ENCODE measurements around the gene SF3B4. TPM values are rescaled to one million over a fixed set of nuclear protein-coding genes. Genes with fewer than 3 reads are reported as not detected.
"Not testable (repeated sequence)": the region's sequence is repeated elsewhere in the genome, so short reads cannot be mapped to it uniquely, and the experiment has no call there.

SF3B4 gene
- total RNA-seq, 1 donor from 2014 or later = 108 TPM

- no peak overlapping the region for H3K27ac Mint-ChIP-seq (ENCODE audit: unreplicated experiment)
- H3K4me3 Mint-ChIP-seq (ENCODE audit: unreplicated experiment) = no peak overlapping the region
- H3K27me3 Mint-ChIP-seq (ENCODE audit: unreplicated experiment) = no peaks in the 10 kb centered on the region
- H3K4me1 Mint-ChIP-seq (ENCODE audit: unreplicated experiment) = no peaks in the 10 kb centered on the region
- H3K9me3 Mint-ChIP-seq (ENCODE audit: unreplicated experiment) = no peaks in the 10 kb centered on the region
- DNase-seq (ENCODE audit: low spot score) = no peak
- TF ChIP-seq, protein P1, sequence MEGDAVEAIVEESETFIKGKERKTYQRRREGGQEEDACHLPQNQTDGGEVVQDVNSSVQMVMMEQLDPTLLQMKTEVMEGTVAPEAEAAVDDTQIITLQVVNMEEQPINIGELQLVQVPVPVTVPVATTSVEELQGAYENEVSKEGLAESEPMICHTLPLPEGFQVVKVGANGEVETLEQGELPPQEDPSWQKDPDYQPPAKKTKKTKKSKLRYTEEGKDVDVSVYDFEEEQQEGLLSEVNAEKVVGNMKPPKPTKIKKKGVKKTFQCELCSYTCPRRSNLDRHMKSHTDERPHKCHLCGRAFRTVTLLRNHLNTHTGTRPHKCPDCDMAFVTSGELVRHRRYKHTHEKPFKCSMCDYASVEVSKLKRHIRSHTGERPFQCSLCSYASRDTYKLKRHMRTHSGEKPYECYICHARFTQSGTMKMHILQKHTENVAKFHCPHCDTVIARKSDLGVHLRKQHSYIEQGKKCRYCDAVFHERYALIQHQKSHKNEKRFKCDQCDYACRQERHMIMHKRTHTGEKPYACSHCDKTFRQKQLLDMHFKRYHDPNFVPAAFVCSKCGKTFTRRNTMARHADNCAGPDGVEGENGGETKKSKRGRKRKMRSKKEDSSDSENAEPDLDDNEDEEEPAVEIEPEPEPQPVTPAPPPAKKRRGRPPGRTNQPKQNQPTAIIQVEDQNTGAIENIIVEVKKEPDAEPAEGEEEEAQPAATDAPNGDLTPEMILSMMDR (IDR thresholded peaks at IDR 0.05; ENCODE audit: unreplicated experiment) = no peak
- H3K36me3 Mint-ChIP-seq (ENCODE audit: low read depth, unreplicated experiment) = peaks cover 41% of the 10 kb centered on the region
These were observed 22.3 kb upstream of the SF3B4 start for GRCh38 chr1:149949911-149950310.

DNA sequence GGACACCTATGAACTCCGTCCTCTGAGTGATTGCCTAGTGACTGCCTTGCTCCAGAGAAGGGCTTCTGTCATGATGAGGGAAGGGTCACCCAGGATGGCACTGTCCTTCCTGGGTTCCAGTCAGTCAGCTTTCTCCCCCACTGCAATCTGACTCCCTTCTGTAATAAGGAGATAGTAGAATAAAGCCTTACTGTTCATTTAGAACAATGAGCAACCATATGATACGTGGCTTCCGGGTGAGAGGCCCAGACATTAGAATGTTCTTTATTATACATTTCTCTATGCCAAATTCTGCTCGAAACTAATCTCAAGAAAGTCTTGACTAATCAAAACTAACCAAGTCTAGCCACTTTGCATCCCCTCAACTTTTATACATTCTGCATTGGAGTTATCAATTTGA lies 17.6 kb upstream of the SF3B4 start:
- no peak for DNase-seq (ENCODE audit: low spot score)
- TF ChIP-seq, protein P1 (IDR thresholded peaks at IDR 0.05; ENCODE audit: unreplicated experiment) = no peak
- H3K9me3 Mint-ChIP-seq (ENCODE audit: unreplicated experiment) = no peaks in the 10 kb centered on the region
- H3K27ac Mint-ChIP-seq (ENCODE audit: unreplicated experiment) = no peak overlapping the region
- H3K4me1 Mint-ChIP-seq (ENCODE audit: unreplicated experiment) = peaks cover 26% of the 10 kb centered on the region
- H3K4me3 Mint-ChIP-seq (ENCODE audit: unreplicated experiment) = peak overlapping the region; percentile 67
- H3K27me3 Mint-ChIP-seq (ENCODE audit: unreplicated experiment) = peaks cover 4% of the 10 kb centered on the region
- H3K36me3 Mint-ChIP-seq (ENCODE audit: low read depth, unreplicated experiment) = peaks cover 35% of the 10 kb centered on the region

- H3K9me3 Mint-ChIP-seq (ENCODE audit: unreplicated experiment) = no peaks in the 10 kb centered on the region
- peak overlapping the region; percentile 85 for H3K27ac Mint-ChIP-seq (ENCODE audit: unreplicated experiment)
- peaks cover 4% of the 10 kb centered on the region for H3K27me3 Mint-ChIP-seq (ENCODE audit: unreplicated experiment)
- peaks cover 38% of the 10 kb centered on the region for H3K4me1 Mint-ChIP-seq (ENCODE audit: unreplicated experiment)
- H3K4me3 Mint-ChIP-seq (ENCODE audit: unreplicated experiment) = no peak overlapping the region
- TF ChIP-seq, protein P1 (IDR thresholded peaks at IDR 0.05; ENCODE audit: unreplicated experiment) = no peak
- H3K36me3 Mint-ChIP-seq (ENCODE audit: low read depth, unreplicated experiment) = peaks cover 20% of the 10 kb centered on the region
- no peak for DNase-seq (ENCODE audit: low spot score)
These were observed 15.3 kb upstream of the SF3B4 start for GRCh38 chr1:149942885-149943284.

DNA sequence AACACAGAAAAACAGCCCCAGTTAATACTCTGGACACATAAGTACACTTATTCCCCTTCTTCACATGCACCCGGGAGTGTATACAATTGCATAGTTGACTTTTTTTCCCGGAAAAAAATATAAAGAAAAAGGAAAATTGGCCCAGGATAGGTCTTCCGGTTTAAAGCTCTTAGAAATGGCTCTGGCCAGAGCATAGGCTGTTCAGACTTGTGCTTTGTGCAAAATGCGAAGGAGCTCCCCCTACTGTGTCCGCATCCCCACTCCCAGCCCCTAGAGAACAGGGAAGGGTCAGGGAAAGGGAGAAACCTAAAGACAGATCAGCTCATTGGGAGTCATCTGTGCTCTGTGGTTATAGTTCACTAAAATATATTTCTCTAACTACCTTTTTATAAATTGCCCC lies 14.6 kb upstream of the SF3B4 start:
- H3K27ac Mint-ChIP-seq (ENCODE audit: unreplicated experiment) = peak overlapping the region; percentile 85
- peaks cover 19% of the 10 kb centered on the region for H3K36me3 Mint-ChIP-seq (ENCODE audit: low read depth, unreplicated experiment)
- no peaks in the 10 kb centered on the region for H3K9me3 Mint-ChIP-seq (ENCODE audit: unreplicated experiment)
- peak; percentile 55 for DNase-seq (ENCODE audit: low spot score)
- TF ChIP-seq, protein P1 (IDR thresholded peaks at IDR 0.05; ENCODE audit: unreplicated experiment) = no peak
- H3K4me1 Mint-ChIP-seq (ENCODE audit: unreplicated experiment) = peaks cover 45% of the 10 kb centered on the region
- peaks cover 4% of the 10 kb centered on the region for H3K27me3 Mint-ChIP-seq (ENCODE audit: unreplicated experiment)
- H3K4me3 Mint-ChIP-seq (ENCODE audit: unreplicated experiment) = no peak overlapping the region

DNA sequence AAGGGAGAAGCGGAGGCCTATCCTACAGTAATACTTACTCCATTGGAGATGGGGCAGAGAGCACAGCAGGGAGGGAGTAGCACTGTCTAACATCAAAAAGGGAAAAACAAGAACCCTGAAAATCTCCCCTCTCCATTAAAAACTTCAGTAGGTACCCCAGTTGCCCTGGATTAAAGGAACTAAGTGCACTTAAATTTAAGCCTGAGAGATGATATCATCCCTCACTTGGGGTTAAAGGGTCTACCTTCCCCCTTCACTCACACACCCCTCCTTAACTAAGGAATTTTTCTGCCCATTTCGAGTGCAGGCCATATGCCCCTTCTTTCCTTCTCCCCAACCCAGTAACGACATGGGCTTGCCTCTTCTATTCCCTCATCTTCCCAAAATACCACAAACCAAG lies 12.8 kb upstream of the SF3B4 start:
- Mint-ChIP-seq H3K4me1 (ENCODE audit: unreplicated experiment) (peaks cover 59% of the 10 kb centered on the region), H3K27ac (ENCODE audit: unreplicated experiment) (peak overlapping the region; percentile 14), H3K27me3 (ENCODE audit: unreplicated experiment) (peaks cover 13% of the 10 kb centered on the region), H3K9me3 (ENCODE audit: unreplicated experiment) (no peaks in the 10 kb centered on the region), H3K4me3 (ENCODE audit: unreplicated experiment) (no peak overlapping the region), H3K36me3 (ENCODE audit: low read depth, unreplicated experiment) (peaks cover 11% of the 10 kb centered on the region)
- no peak for DNase-seq (ENCODE audit: low spot score)
- TF ChIP-seq, protein P1 (IDR thresholded peaks at IDR 0.05; ENCODE audit: unreplicated experiment) = no peak

GRCh38 chr1:149938668-149939003 lies 11.0 kb upstream of the SF3B4 start:
- peaks cover 51% of the 10 kb centered on the region for H3K4me1 Mint-ChIP-seq (ENCODE audit: unreplicated experiment)
- not testable (repeated sequence) for H3K4me3 Mint-ChIP-seq (ENCODE audit: unreplicated experiment); DNase-seq (ENCODE audit: low spot score); H3K27me3 Mint-ChIP-seq (ENCODE audit: unreplicated experiment); H3K9me3 Mint-ChIP-seq (ENCODE audit: unreplicated experiment); H3K27ac Mint-ChIP-seq (ENCODE audit: unreplicated experiment); H3K36me3 Mint-ChIP-seq (ENCODE audit: low read depth, unreplicated experiment)
